Inflammatory macrophage (primary cell): Measurements from ENCODE around the gene COL27A1.

ENCODE experiments used
- DNase-seq, 2 donors: peaks; one replicate each; pipeline ENCODE4 v3.0.0-alpha.2; 2020 to 2022
- total RNA-seq, 18 experiments: gene quantifications; one replicate each; lab custom pipeline; 2026; ENCODE audit warnings: mixed read lengths in 6 of 18, inconsistent platforms in 2 of 18; lab: John Stamatoyannopoulos, UW

The COL27A1 gene
- 0 to 0.94 (median 0.12) reads per million in 18 experiments for total RNA-seq

GRCh38 chr9:114155263-114155994 lies at the start of gene COL27A1:
Gene COL27A1 (plus strand): TSS chr9:114155537. CDS start chr9:114155951, 414 bp downstream.
- DNase-seq, result peak; percentile 59 to 65

- DNase-seq, result no peak
These were observed 47.9 kb upstream of the COL27A1 start for GRCh38 chr9:114107286-114108001.

GRCh38 chr9:114108016-114108833 lies 47.1 kb upstream of the COL27A1 start:
- DNase-seq, result peak; percentile 53 to 74

GRCh38 chr9:114109124-114109523 lies 46.2 kb upstream of the COL27A1 start:
- no peak for DNase-seq

GRCh38 chr9:114110180-114110579 lies 45.2 kb upstream of the COL27A1 start:
- no peak for DNase-seq

GRCh38 chr9:114112325-114112724 lies 43.0 kb upstream of the COL27A1 start:
- DNase-seq, result no peak

- no peak for DNase-seq
These were observed 42.4 kb upstream of the COL27A1 start for GRCh38 chr9:114112778-114113584.

- DNase-seq, result no peak
These were observed 41.0 kb upstream of the COL27A1 start for GRCh38 chr9:114114364-114114763.

GRCh38 chr9:114115654-114116125 lies 39.6 kb upstream of the COL27A1 start:
- DNase-seq, result no peak

GRCh38 chr9:114116126-114116747 lies 39.1 kb upstream of the COL27A1 start:
- no peak for DNase-seq

GRCh38 chr9:114117614-114117995 lies 37.7 kb upstream of the COL27A1 start:
- DNase-seq, result no peak

GRCh38 chr9:114117996-114118830 lies 37.1 kb upstream of the COL27A1 start:
- DNase-seq, result no peak

- DNase-seq, result no peak
These were observed 35.8 kb upstream of the COL27A1 start for GRCh38 chr9:114119242-114120191.

- DNase-seq, result no peak
These were observed 34.9 kb upstream of the COL27A1 start for GRCh38 chr9:114120192-114121014.

- DNase-seq, result no peak
These were observed 33.9 kb upstream of the COL27A1 start for GRCh38 chr9:114121227-114122135.

GRCh38 chr9:114122136-114123027 lies 33.0 kb upstream of the COL27A1 start:
- no peak for DNase-seq
